Tibial artery (tissue), 4 donors: ENCODE data around the gene AHRR.

ENCODE experiments used
- DNase-seq, 2 donors: peaks; one replicate each; pipeline ENCODE4 v3.0.0-alpha.2; 2019
- H3K27ac ChIP-seq, 2 donors: fragments of 200-600 bp; sonication (generic) in 1 of 2; 1 replicate in 1 of 2; 2 replicates in 1 of 2; pipeline ENCODE4 v1.5.1; 2018 to 2019; ENCODE audit warnings: mild to moderate bottlenecking in 1 of 2
- H3K27me3 ChIP-seq, 2 donors: fragments of 200-600 bp; sonication (generic) in 1 of 2; one replicate each; pipeline versions ENCODE4 v1.5.1 to v1.6.0; 2016 to 2019
- H3K36me3 ChIP-seq, 3 donors: fragments of 200-600 bp; sonication (generic) in 2 of 3; one replicate each; pipeline ENCODE4 v1.5.1; 2016 to 2019; ENCODE audit warnings: mild to moderate bottlenecking in 2 of 3
- H3K4me1 ChIP-seq, 4 donors: fragments of 200-600 bp; sonication (generic) in 2 of 4; 1 replicate in 3 of 4; 2 replicates in 1 of 4; pipeline ENCODE4 v1.5.1; 2016 to 2019
- H3K4me3 ChIP-seq, 2 donors: fragments of 200-600 bp; sonication (generic) in 1 of 2; 1 replicate in 1 of 2; 2 replicates in 1 of 2; pipeline ENCODE4 v1.5.1; 2018 to 2019; ENCODE audit warnings: mild to moderate bottlenecking in 2 of 2
- H3K9me3 ChIP-seq, 3 donors: fragments of 200-600 bp; sonication (generic) in 1 of 3; one replicate each; pipeline ENCODE4 v1.5.1; 2016 to 2019
- CTCF ChIP-seq, 2 experiments: fragments of 200-600 bp in 1 of 2; fragments of 450-650 bp in 1 of 2; IDR thresholded peaks; one replicate each; pipeline ENCODE4 v1.5.1; 2017 to 2019; ENCODE audit warnings: antibody characterized with exemption in 2 of 2, mild to moderate bottlenecking in 1 of 2, moderate library complexity in 1 of 2
- intact Hi-C: fragments of 100-400 bp; cut with DNase I; formaldehyde crosslinking; loops from one replicate; pipeline ENCODE4 v1.15.0; 2023; ENCODE audit warnings: low total_unique reads

Gene AHRR

GRCh38 chr5:421287-421880 lies 99.9 kb downstream of the AHRR start:
- H3K4me3 ChIP-seq = no peak overlapping the region
- peak; percentile 16 to 39 for DNase-seq
- intact Hi-C loops = no loop called here

GRCh38 chr5:421901-422300 lies 100.4 kb downstream of the AHRR start:
- Histone ChIP-seq H3K4me3 (no peak overlapping the region), H3K36me3 (no peaks in the 10 kb centered on the region), H3K27me3 (no peaks in the 10 kb centered on the region), H3K4me1 (no peaks in the 10 kb centered on the region), H3K9me3 (no peaks in the 10 kb centered on the region), H3K27ac (no peak overlapping the region)
- intact Hi-C loops = no loop called here
- peak in 1 of 2 donors; percentile 55 for DNase-seq
- no peak for TF ChIP-seq CTCF (IDR thresholded peaks at IDR 0.05)

More at GRCh38 chr5:421287-421880, 99.9 kb downstream of the AHRR start:
- H3K27me3 ChIP-seq = no peaks in the 10 kb centered on the region
- no peak overlapping the region for H3K27ac ChIP-seq
- no peaks in the 10 kb centered on the region for H3K4me1 ChIP-seq
- TF ChIP-seq CTCF (IDR thresholded peaks at IDR 0.05) = no peak
- H3K36me3 ChIP-seq = no peaks in the 10 kb centered on the region
- no peaks in the 10 kb centered on the region for H3K9me3 ChIP-seq

GRCh38 chr5:422323-423232 lies 101.1 kb downstream of the AHRR start:
- DNase-seq = peak; percentile 17 to 56
- Histone ChIP-seq H3K4me1 (no peaks in the 10 kb centered on the region), H3K4me3 (no peak overlapping the region), H3K27me3 (no peaks in the 10 kb centered on the region), H3K36me3 (no peaks in the 10 kb centered on the region), H3K27ac (no peak overlapping the region), H3K9me3 (no peaks in the 10 kb centered on the region)
- TF ChIP-seq CTCF (IDR thresholded peaks at IDR 0.05) = no peak
- intact Hi-C loops = no loop called here

- no peaks in the 10 kb centered on the region for H3K9me3 ChIP-seq
- no peaks in the 10 kb centered on the region for H3K27me3 ChIP-seq
- H3K27ac ChIP-seq = no peak overlapping the region
- DNase-seq = no peak
- no peak for TF ChIP-seq CTCF (IDR thresholded peaks at IDR 0.05)
- intact Hi-C loops = no loop called here
- no peak overlapping the region for H3K4me3 ChIP-seq
- H3K4me1 ChIP-seq = no peaks in the 10 kb centered on the region
- H3K36me3 ChIP-seq = no peaks in the 10 kb centered on the region
Observed at GRCh38 chr5:423233-423565, 101.7 kb downstream of the AHRR start.

DNA sequence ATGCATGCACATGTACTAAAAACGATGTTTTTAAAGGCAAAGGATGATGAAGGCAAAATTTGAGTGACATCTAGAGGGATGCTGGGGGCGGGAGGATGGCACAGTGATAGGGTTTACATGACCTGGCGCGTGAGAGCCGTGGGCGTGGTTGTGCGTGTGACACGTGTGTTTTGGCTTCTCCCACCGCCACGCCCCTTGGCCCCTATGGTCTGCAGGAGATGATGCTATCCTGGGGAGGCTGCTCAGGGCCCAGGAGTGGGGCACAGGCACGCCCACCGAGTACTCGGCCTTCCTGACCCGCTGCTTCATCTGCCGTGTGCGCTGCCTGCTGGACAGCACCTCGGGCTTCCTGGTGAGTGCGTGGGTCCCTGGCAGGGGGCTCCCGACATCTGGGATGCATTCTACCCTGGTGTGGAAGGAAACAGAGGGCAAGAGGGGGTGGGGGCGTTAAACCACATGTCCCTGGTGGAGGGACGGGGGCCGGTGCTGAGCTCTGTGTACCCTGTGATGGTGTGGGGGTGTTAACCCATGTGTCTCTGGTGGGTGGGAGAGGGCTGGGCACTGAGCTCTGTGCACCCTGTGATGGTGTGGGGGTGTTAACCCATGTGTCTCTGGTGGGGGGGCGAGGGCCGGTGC lies 102.2 kb downstream of the AHRR start:
- intact Hi-C loops = no loop called here
- no peak for TF ChIP-seq CTCF (IDR thresholded peaks at IDR 0.05)
- peak; percentile 12 to 55 for DNase-seq
- no peak overlapping the region for H3K4me3 ChIP-seq
- no peaks in the 10 kb centered on the region for H3K36me3 ChIP-seq
- H3K9me3 ChIP-seq = no peaks in the 10 kb centered on the region
- H3K27ac ChIP-seq = no peak overlapping the region
- no peaks in the 10 kb centered on the region for H3K4me1 ChIP-seq
- H3K27me3 ChIP-seq = no peaks in the 10 kb centered on the region
